T-helper 22 cell (primary cell): ENCODE measurements around the gene SYNGAP1.

Source experiments
- DNase-seq: peaks from one replicate; pipeline ENCODE4 v3.0.0-alpha.2; 2020; ENCODE audit warnings: low read depth

SYNGAP1 gene

DNA sequence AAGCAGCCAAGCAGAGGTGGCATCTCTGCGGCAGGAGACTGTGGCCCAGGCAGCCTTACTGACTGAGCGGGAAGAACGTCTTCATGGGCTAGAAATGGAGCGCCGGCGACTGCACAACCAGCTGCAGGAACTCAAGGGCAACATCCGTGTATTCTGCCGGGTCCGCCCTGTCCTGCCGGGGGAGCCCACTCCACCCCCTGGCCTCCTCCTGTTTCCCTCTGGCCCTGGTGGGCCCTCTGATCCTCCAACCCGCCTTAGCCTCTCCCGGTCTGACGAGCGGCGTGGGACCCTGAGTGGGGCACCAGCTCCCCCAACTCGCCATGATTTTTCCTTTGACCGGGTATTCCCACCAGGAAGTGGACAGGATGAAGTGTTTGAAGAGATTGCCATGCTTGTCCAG, 15.0 kb upstream of the SYNGAP1 start:
- DNase-seq: no peak

DNA sequence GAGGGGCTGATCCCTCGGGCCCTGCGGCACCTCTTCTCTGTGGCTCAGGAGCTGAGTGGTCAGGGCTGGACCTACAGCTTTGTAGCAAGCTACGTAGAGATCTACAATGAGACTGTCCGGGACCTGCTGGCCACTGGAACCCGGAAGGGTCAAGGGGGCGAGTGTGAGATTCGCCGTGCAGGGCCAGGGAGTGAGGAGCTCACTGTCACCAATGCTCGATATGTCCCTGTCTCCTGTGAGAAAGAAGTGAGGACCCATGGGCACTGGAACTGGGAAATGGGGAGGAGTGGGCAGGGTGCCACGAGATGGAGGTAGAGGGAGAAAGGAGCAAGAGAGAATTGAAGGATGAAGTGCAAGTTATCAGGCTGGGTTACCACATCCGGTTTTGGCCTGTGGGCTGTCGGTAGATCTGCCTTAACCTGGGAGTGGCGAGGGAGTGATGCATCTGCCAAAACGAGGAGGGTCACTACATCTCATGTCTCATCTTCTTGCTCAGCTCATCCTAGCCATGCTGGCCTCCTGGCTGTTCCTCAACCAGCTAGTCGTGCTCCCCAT, 14.4 kb upstream of the SYNGAP1 start:
- no peak for DNase-seq

DNA sequence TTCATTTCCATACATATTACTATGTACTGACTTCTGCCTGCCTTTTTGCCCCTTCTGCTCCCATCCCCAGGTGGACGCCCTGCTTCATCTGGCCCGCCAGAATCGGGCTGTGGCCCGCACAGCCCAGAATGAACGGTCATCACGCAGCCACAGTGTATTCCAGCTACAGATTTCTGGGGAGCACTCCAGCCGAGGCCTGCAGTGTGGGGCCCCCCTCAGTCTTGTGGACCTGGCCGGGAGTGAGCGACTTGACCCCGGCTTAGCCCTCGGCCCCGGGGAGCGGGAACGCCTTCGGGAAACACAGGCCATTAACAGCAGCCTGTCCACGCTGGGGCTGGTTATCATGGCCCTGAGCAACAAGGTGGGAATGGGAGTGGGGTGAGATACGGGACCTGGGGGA, 13.7 kb upstream of the SYNGAP1 start:
- DNase-seq: no peak

DNA sequence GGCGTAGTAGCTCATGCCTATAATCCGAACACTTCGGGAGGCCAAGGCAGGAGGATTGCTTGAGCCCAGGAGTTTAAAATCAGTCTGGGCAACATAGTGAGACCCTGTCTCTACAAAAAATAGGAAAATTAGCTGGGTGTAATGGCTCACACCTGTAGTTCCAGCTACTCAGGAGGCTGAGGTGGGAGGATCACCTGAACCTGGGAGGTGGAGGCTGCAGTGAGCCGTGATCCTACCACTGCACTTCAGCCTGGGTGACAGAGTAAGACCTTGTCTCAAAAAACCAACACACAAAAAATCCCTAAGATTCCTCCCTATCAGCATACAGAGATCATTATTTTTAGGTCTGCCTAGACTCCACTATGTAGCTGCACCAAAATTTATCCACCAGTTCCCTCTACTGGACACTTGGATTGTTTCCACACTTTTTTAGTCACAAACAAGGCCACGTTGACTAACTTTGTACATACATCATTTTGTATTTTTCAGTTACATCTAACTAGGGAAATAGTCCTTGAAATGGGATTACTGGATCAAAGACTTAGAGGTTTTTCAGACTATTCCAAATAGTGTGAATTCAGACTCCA, 12.6 kb upstream of the SYNGAP1 start:
- no peak for DNase-seq

DNA sequence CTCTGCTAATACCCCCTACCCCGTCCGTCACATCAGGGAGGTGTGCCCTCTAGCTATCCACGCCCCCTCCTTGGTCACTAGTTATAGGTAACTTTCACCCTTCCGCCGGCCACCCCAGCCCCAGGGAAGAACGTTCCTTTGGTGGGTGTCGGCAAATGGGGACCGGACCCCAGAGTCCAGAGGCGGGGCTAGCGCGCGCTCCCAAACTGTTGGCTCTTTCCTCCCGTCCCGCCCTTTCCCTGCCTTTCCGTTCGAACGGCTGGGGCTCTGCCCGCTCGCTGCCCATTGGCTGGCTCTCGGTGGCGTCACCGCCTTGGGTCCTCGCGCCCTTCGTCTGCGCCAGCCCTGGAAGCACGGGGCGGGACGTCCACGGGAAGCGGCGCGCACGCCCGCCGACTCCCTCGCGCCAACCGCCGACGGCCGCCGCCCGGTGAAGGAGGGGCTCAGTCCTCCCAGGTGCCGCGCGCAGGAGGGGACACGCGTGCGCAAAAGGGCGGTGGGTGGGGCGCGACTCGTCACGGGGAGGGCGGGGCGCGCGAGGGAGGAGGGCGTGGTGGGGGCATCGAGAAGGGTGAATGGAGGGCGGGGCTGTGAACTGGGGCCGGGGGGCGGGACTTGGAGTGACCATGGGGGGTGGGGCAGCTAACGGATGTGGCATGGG, 9.7 kb upstream of the SYNGAP1 start:
- DNase-seq: peak; percentile 97

DNA sequence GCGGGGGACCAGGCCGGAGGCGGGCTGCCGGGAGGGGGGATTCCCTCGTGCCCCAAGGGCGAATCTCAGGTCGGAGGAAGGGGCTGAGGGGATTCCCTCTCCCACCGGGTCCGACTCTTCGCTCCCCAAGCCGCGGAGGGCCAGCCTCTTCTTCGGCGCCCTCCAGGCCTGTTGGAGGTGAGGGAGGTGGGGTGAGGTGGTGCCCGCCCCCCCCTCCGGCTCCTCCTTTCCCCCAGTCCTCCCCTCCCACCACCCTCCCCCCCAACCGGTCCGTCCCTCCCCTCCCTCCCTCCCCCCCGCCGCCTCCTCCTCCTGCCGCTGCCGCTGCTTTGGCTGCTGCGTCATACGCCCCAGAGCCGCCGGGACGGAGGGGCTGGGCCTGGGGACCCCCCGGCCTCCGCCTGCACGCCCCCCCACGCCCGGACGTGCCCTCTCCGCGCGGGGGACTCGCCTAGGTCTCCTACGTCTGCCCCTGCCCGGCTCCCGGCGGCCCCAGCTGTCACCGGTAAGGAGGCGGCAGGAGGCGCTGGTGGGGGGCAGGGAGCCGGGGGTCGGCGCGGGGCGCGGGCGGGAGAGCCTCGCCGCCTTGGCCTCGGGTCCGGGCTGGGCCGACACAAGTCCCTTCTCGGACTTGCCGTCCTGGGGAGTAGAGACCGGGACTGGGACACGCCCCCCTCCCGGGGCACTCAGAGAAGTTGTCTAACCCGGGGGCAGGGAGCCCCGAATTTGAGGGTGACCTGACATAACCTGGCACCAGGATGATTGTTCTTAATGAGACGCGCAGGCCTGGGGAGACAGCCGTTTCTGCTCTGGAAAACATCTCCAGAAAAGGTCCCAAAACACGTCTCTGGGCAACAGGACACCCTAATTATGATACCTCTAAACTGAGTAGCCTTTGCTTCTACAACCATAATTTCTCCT, 8.9 kb upstream of the SYNGAP1 start, which contains the start of gene PHF1:
Gene PHF1, plus strand, starts transcription at position 304 of the 921 bp plus-strand sequence. CDS start 1,250 bp downstream, outside the sequence.
- no peak for DNase-seq

DNA sequence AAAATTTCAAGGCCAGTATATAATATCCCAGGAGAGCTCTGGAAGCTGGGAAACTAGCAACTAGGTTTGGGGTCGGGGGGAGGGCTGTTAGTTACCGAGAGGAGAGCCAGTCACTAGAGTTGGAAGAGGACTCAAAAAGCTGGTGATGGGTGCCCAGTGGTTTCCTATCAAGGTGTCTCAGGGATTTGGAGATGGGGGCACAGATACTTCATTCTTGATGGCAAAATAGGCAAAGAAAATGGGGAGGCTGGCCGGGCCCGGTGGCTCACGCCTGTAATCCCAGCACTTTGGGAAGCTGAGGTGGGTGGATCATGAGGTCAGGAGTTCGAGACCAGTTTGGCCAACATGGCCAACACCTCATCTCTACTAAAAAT, 8.2 kb upstream of the SYNGAP1 start:
- DNase-seq: no peak

DNA sequence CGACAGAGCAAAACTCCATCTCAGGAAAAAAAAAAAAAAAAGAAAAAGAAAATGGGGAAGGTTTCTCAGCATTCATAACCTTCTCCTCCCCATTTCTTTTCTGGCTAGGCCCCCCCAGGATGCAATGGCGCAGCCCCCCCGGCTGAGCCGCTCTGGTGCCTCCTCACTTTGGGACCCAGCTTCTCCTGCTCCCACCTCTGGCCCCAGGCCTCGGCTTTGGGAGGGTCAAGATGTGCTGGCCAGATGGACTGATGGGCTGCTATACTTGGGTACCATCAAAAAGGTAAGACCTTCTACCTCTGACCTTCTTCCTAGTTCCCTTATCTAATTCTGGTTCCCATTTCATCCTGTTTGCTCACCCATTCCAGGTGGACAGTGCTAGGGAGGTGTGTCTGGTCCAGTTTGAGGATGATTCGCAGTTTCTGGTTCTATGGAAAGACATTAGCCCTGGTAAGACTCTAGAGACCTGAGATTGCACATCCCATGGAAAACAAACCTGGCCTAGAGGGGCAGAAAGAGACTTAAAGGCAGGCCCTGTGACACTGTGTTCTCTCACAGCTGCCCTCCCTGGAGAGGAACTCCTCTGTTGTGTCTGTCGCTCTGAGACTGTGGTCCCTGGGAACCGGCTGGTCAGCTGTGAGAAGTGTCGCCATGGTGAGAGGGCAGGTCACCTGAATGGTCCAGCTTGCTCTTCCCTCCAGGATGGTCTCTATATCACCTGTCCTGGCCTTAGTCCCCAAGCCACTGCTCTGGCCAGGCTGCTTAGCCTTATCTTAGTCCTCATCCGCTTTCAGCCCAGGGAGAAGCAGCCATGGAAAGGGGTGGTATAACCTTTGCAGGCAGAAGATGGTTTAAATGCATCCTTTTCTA, 7.5 kb upstream of the SYNGAP1 start:
- DNase-seq: no peak

DNA sequence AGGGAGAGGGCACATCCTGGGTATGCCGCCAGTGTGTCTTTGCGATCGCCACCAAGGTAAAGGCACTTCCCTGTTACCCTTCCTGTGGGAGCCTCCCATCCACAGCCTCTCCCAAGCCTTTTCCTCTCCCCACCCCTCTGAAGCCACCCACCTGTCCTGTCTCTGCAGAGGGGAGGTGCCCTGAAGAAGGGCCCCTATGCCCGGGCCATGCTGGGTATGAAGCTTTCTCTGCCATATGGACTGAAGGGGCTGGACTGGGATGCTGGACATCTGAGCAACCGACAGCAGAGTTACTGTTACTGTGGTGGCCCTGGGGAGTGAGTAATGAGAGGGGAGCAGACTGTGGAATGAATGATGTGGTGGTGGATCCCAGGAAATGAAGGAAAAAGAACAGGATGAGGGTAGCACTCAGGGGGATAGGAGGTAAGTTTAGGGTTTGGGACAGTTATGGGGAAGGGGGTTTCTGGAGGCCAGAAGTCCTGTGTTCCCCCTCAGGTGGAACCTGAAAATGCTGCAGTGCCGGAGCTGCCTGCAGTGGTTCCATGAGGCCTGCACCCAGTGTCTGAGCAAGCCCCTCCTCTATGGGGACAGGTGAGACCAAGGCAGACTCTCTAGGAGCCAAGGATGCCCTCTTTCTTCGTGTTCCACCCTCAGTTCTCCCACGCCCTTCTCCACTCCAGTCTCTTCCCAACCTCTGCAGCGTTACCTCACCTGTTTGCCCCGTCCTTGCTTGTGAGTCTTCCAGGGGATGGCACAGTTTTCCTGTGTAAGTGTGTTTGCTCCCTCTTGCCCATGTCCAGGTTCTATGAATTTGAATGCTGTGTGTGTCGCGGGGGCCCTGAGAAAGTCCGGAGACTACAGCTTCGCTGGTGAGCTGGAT, 6.4 kb upstream of the SYNGAP1 start:
- DNase-seq: no peak

DNA sequence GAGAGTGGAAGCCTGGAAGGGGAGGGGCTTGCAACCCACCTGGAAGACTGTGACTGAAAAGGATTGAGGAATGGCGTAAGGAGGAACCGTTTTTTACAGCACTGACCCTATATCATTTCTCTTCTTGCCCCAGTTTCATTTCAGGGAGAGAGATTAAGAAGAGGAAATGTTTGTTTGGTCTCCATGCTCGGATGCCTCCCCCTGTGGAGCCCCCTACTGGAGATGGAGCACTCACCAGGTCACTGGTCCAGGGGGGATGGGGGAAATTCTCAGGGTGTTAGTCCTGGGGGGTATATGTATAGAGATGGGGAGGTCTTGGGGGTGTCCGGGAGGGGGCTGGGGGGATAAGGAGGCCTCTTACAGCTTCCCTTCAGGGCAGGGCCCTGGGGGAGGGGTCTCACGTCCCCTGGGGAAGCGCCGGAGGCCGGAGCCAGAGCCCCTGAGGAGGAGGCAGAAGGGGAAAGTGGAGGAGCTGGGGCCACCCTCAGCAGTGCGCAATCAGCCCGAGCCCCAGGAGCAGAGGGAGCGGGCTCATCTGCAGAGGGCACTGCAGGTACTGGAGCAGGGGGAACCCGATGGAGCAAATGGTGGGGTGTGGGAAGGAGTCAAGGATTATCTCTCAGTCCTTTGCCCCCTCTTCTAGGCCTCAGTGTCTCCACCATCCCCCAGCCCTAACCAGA, 5.1 kb upstream of the SYNGAP1 start:
- DNase-seq: no peak

DNA sequence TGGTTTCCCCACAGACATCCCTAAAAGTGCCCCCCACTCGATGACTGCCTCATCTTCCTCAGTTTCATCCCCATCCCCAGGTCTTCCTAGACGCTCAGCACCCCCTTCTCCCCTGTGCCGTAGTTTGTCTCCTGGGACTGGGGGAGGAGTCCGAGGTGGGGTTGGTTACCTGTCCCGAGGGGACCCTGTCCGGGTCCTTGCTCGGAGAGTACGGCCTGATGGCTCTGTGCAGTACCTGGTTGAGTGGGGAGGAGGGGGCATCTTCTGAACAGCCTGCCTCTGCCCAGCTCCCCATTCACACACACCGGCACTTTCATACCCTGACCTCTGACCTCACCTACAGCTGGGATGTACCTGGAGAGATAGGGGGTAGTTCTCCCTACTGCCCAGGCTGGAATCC, 4.0 kb upstream of the SYNGAP1 start:
- no peak for DNase-seq

DNA sequence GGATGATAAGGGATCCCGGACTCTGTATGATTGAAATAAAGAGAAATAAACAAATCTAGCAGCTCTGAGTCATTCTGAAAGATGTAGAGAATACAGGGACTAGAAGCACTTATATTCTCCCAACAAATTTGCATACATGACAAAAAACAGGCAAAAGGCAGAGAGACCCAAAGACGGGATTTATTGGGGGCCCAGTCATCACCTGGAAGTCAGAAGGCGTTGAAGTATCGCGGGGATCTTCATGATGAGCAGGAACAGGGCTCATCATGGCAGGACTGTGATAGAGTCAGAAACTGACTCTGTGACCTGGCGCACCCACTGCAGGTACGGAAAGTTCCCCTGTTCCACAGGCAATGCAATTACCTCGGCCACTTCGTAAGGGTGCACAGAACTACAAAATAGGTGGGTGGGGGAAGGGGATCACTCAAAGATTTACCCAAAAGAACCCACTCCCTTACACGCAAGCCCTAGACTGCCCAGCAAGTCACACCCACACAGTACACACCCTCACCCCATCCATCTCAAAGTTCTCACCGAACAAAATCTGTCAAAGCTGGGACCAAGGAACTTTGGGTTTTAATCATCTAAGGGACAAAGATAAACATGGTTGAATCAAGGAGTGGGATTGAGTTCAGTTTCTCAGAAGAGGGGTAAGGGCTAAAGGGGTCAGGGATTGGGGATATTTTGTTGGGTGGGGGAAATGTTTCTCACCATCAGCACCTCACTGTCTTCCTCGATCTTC, 3.3 kb upstream of the SYNGAP1 start:
- DNase-seq: no peak

DNA sequence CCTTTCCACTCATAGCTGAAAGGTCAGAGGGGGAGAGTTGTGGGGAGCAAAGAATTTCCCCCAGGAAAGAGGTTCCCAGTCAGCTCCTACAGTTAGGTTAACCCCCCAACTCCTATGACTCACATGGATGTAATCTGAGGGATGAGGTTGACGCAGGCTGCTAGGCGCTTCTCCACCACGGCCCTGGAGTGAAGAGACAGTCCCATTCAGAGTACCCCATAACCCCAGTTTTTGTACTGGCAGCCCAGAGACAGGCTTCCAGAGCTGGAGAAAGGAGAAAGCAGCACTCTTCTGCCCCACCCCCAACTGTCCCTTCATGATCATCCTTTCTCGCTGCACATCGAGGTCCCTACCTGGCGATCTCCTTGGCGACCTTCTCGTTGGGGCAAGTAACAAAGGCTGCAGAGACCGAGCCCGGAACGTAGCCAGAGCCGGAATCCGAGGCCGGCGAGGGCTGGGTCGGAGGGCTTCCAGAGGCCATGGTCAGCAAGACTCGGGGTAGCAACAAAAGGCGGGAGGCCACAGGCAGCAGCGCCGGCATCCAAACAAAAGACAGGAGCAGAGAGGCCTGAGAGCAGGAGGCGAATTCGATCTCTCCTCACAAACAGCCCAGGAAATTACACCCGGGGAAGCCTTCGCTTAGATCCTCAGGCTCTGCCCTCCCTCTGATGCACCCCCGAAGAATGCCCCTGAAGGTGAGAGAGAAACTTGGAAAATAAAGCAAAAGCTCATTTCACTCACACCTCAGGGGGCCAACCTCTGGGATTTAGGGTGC, 2.5 kb upstream of the SYNGAP1 start:
- no peak for DNase-seq

DNA sequence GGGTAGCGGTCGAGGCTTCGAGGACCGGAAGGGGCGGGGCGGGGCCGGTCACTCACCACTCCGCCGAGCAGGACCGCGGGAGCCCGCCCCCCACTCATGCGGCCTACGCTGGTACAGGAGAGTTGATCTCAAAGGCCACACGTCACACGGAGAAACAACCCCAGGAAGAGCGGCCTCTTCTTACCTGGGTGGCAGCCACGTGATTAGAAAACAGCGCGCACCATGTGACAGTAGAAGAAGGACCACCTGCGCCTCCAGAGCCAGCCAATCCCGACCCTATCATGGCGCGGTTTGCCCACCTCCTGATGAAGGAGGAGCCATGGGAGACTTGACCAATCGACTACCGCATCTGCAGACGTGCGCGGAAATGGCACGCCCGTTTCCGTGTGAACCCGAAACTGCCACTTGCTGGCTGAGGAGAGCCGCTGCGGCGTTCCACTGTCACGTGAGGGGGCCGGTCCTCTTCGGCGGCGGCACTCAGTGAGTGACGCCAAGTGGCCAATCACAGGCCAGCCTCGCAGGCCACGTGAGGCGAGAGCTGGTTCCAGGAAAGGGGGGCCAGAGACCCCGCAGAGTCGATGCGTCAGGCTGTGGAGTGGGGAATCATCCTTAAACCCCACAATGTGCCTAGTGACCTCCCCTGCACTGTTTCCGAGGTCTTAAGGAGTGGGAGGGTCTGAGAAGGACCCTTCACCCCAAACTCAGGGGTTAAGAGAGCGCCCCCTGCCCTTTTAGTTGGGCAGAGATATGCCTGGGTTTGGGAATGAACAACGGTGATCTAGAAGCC, 1.8 kb upstream of the SYNGAP1 start, which contains the start of gene CUTA:
Gene CUTA, minus strand, starts transcription at position 205 of the 787 bp plus-strand sequence. Its CDS starts 107 bp downstream, at position 98.
- DNase-seq: peak; percentile 100

DNA sequence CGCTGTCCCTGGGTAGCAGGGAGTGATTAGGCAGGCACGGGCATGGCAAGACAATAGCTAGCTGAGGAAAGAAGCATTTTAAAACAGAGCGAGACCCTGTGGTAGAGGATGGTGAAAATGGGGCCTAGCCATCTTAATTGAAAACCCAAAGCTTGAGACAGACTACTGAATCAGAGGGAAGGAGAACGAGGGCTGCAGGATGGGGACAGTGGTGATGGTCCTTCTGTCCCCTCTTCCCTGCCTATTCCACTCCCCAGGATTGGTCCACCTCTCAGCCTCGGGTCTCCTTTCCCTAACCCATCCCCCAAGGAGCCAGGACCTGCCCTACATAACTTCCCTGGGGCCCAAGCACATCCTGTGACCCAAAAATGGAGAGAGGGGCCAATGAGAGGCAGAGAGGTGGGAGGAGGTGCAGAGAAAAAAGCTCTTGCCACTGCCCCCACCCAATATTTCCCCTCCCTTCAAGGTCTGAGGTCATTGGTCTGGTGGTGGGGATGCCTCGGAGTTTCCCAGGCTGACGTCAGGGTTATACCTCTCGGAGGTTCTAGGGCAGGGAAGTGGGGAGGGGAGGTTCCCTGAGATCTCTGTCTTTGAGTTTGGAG, 1.1 kb upstream of the SYNGAP1 start:
- peak; percentile 77 for DNase-seq

DNA sequence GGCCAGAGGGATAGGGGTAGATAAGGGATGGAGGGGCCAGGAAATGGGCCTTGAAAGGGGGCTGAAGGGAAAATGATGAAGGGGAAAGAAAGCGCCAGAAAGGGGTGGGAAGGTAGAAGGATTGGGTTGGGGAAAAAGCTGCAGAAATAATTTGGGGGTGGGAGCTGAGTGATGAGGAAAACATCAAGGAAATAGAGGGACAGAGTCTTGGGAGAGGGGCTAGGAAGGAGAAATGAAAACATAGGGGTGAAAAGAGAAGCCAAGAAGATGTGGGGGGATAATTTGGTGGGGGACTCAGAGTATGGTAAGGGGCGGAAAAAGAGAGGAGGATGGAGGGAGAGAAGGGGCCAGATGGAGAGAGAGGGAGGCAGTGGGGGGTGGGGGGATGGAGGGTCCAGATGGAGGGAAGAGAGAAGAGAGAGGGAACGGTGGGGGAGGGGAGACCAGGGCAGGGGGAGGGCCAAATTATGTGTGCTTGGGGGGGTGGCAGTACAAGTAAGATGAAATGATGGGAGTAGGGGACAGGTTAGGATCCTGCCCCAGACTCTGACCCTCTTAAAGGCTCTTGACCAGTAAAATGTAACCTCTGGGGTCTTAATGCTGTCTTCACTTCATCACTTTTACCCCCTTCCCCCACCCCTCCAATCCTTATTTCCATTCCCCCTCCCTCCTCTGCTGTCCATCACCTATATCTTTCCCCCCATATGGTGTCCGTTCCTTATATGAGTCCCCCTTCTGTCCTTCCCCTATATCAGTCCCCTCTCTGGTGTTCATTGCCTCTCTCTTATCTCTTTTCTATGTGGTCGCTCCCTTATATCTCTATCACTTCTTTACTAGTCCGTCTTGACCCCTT, 852 bp downstream of the SYNGAP1 start:
- no peak for DNase-seq
